Measurements from ENCODE around the gene LNPEP. TPM values are rescaled to one million over a fixed set of nuclear protein-coding genes. Genes with fewer than 3 reads are reported as not detected.
A peak's percentile ranks its signal among the peaks of the same experiment; 100 is the strongest.

Gene LNPEP
- total RNA-seq, 4 donors from 2014 or later, result 7.2 to 40.5 (median 34.8) TPM

GRCh38 chr5:96991708-96992107 is 55.8 kb downstream of the LNPEP start:
- in situ Hi-C loops (cut with MboI; ENCODE audit: low pct_ligation_motif_present in 1 of 4, low pct_unique_long_range_greater_than_20kb in 1 of 4, low sequenced_read_pairs in 3 of 4), result no loop called here
- DNase-seq, result no peak
- Histone ChIP-seq H3K36me3 (peaks cover 0 to 29% (median 6%) of the 10 kb centered on the region in 4 donors), H3K4me1 (no peaks in the 10 kb centered on the region), H3K27me3 (no peaks in the 10 kb centered on the region), H3K4me3 (no peak overlapping the region), H3K9me3 (no peaks in the 10 kb centered on the region), H3K27ac (no peak overlapping the region)
- intact Hi-C loops (cut with DNase I; ENCODE audit: low total_unique reads), result no loop called here
- TF ChIP-seq EP300 (IDR thresholded peaks at IDR 0.05; ENCODE audit: low read depth), result no peak

GRCh38 chr5:96993760-96994159 is 57.9 kb downstream of the LNPEP start:
- no peak overlapping the region for H3K4me3 ChIP-seq
- H3K36me3 ChIP-seq, result peaks cover 0 to 23% (median 10%) of the 10 kb centered on the region in 4 donors
- 92 to 100% methylated on average over 2 of the region's 2 CpGs for WGBS, 2 donors (ENCODE audit: low coverage in 1 of 2)
- no peaks in the 10 kb centered on the region for H3K27me3 ChIP-seq
- in situ Hi-C loops (cut with MboI; ENCODE audit: low pct_ligation_motif_present in 1 of 4, low pct_unique_long_range_greater_than_20kb in 1 of 4, low sequenced_read_pairs in 3 of 4) (no loop called here), intact Hi-C loops (cut with DNase I; ENCODE audit: low total_unique reads) (no loop called here)
- DNase-seq, result no peak
- no peaks in the 10 kb centered on the region for H3K4me1 ChIP-seq
- no peak overlapping the region for H3K27ac ChIP-seq
- no peaks in the 10 kb centered on the region for H3K9me3 ChIP-seq
- no peak for TF ChIP-seq EP300 (IDR thresholded peaks at IDR 0.05; ENCODE audit: low read depth)
- TF ChIP-seq POLR2A (IDR thresholded peaks at IDR 0.05), result no peak
- TF ChIP-seq, protein P1, sequence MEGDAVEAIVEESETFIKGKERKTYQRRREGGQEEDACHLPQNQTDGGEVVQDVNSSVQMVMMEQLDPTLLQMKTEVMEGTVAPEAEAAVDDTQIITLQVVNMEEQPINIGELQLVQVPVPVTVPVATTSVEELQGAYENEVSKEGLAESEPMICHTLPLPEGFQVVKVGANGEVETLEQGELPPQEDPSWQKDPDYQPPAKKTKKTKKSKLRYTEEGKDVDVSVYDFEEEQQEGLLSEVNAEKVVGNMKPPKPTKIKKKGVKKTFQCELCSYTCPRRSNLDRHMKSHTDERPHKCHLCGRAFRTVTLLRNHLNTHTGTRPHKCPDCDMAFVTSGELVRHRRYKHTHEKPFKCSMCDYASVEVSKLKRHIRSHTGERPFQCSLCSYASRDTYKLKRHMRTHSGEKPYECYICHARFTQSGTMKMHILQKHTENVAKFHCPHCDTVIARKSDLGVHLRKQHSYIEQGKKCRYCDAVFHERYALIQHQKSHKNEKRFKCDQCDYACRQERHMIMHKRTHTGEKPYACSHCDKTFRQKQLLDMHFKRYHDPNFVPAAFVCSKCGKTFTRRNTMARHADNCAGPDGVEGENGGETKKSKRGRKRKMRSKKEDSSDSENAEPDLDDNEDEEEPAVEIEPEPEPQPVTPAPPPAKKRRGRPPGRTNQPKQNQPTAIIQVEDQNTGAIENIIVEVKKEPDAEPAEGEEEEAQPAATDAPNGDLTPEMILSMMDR (IDR thresholded peaks at IDR 0.05), result no peak
- TF ChIP-seq POLR2AphosphoS5 (IDR thresholded peaks at IDR 0.05), result no peak

DNA sequence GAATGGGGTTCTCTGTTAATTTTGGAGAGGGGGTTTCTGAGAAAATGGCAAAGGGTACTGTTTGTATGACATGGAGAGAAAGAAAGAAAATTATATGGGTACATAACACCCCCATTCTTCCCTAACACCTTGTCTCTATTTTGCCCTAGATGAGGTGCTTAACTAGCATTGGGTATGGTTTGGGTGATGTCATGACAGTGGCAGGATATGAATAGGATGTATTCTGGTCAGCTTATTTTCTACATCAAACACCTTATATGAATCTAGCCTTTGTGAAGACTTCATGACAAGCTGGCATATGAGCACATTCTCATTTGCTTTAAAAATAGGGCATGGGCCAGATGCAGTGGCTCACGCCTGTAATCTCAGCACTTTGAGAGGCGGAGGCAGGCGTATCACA is 58.6 kb downstream of the LNPEP start:
- 96 to 98% methylated on average over 3 of the region's 3 CpGs for WGBS, 2 donors (ENCODE audit: low coverage in 1 of 2)
- in situ Hi-C loops (cut with MboI; ENCODE audit: low pct_ligation_motif_present in 1 of 4, low pct_unique_long_range_greater_than_20kb in 1 of 4, low sequenced_read_pairs in 3 of 4), result no loop called here

GRCh38 chr5:96995419-96995818 is 59.5 kb downstream of the LNPEP start:
- in situ Hi-C loops (cut with MboI; ENCODE audit: low pct_ligation_motif_present in 1 of 4, low pct_unique_long_range_greater_than_20kb in 1 of 4, low sequenced_read_pairs in 3 of 4) (no loop called here), intact Hi-C loops (cut with DNase I; ENCODE audit: low total_unique reads) (no loop called here)
- Histone ChIP-seq H3K9me3 (no peaks in the 10 kb centered on the region), H3K4me1 (no peaks in the 10 kb centered on the region), H3K27me3 (no peaks in the 10 kb centered on the region), H3K27ac (no peak overlapping the region), H3K4me3 (no peak overlapping the region), H3K36me3 (peaks cover 0 to 21% (median 6%) of the 10 kb centered on the region in 4 donors)
- DNase-seq, result no peak
- TF ChIP-seq, protein P1 (IDR thresholded peaks at IDR 0.05), result no peak
- TF ChIP-seq POLR2AphosphoS5 (IDR thresholded peaks at IDR 0.05), result no peak
- TF ChIP-seq POLR2A (IDR thresholded peaks at IDR 0.05), result no peak
- no peak for TF ChIP-seq EP300 (IDR thresholded peaks at IDR 0.05; ENCODE audit: low read depth)
- 76 to 100% methylated on average over 3 of the region's 3 CpGs for WGBS, 2 donors (ENCODE audit: low coverage in 1 of 2)

More for the DNA sequence above, 58.6 kb downstream of the LNPEP start:
- peaks cover 0 to 22% (median 10%) of the 10 kb centered on the region in 4 donors for H3K36me3 ChIP-seq
- H3K4me1 ChIP-seq, result no peaks in the 10 kb centered on the region
- H3K27ac ChIP-seq, result no peak overlapping the region
- DNase-seq, result no peak
- intact Hi-C loops (cut with DNase I; ENCODE audit: low total_unique reads), result no loop called here
- TF ChIP-seq EP300 (IDR thresholded peaks at IDR 0.05; ENCODE audit: low read depth), result no peak
- TF ChIP-seq, protein P1 (IDR thresholded peaks at IDR 0.05), result no peak
- TF ChIP-seq POLR2A (IDR thresholded peaks at IDR 0.05), result no peak
- no peak for TF ChIP-seq POLR2AphosphoS5 (IDR thresholded peaks at IDR 0.05)
- H3K4me3 ChIP-seq, result no peak overlapping the region
- H3K9me3 ChIP-seq, result no peaks in the 10 kb centered on the region
- no peaks in the 10 kb centered on the region for H3K27me3 ChIP-seq

DNA sequence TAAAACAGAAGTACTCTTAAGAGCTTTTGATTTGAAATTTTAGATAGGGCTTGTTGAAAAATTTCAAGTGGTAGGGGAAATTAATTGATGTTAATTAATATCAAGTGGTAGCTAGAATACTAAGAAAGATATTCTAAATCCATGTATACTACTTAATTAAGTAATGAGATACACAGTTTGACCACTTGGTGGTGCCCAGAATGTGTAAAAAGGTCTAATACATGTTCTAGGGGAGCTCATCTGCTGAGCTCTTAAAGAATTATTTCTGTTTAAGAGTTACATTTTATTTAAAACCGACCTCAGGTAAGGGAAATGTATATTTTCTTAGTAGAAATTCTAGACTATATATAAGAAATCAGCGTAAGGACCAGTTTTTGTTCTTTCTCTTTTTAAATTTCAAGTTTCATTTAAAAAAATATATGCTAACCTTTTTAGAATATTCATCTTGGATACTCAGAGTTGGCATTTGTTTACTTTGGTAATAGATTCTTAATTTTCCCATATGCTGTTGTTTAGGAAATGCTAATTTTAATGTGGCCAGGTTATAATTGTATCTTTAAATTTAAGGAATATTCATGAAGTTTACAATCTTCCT is 61.5 kb downstream of the LNPEP start:
- Histone ChIP-seq H3K4me1 (no peaks in the 10 kb centered on the region), H3K9me3 (no peaks in the 10 kb centered on the region), H3K36me3 (peaks cover 0 to 14% (median 0%) of the 10 kb centered on the region in 4 donors), H3K4me3 (no peak overlapping the region), H3K27me3 (no peaks in the 10 kb centered on the region), H3K27ac (no peak overlapping the region)
- intact Hi-C loops (cut with DNase I; ENCODE audit: low total_unique reads), result no loop called here
- 54 to 65% methylated on average over 2 of the region's 2 CpGs for WGBS, 2 donors (ENCODE audit: low coverage in 1 of 2)
- no peak for TF ChIP-seq POLR2AphosphoS5 (IDR thresholded peaks at IDR 0.05)
- no peak for TF ChIP-seq POLR2A (IDR thresholded peaks at IDR 0.05)
- TF ChIP-seq, protein P1 (IDR thresholded peaks at IDR 0.05), result peak; percentile 31 to 43 (median 36)
- no peak for TF ChIP-seq EP300 (IDR thresholded peaks at IDR 0.05; ENCODE audit: low read depth)
- in situ Hi-C loops (cut with MboI; ENCODE audit: low pct_ligation_motif_present in 1 of 4, low pct_unique_long_range_greater_than_20kb in 1 of 4, low sequenced_read_pairs in 3 of 4), result no loop called here
- DNase-seq, result no peak
